ELR (cell line): ENCODE measurements around the gene TMC2.
"Not testable (repeated sequence)": the region's sequence is repeated elsewhere in the genome, so short reads cannot be mapped to it uniquely, and the experiment has no call there.

ENCODE experiments used
- DNase-seq: peaks from one replicate; pipeline ENCODE4 v3.0.0-alpha.2; 2015; ENCODE audit warnings: low read depth

Gene TMC2

GRCh38 chr20:2536560-2536986, at the start of gene TMC2:
TMC2 (plus strand) TSS chr20:2536573; CDS start chr20:2536622, 49 bp downstream.
- DNase-seq: no peak

DNA sequence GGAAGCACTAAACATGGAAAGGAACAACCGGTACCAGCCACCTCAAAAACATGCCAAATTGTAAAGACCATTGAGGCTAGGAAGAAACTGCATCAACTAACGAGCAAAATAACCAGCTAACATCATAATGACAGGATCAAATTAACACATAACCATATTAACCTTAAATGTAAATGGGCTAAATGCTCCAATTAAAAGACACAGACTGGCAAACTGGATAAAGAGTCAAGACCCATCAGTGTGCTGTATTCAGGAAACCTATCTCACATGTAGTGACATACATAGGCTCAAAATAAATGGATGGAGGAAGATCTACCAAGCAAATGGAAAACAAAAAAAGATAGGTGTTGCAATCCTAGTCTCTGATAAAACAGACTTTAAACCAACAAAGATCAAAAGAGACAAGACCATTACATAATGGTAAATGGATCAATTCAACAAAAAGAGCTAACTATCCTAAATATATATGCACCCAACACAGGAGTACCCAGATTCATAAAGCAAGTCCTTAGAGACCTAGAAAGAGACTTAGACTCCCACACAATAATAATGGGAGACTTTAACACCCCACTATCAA, 33.5 kb upstream of the TMC2 start:
- not testable (repeated sequence) for DNase-seq

- not testable (repeated sequence) for DNase-seq
Measured at GRCh38 chr20:2504803-2505202, 31.6 kb upstream of the TMC2 start.

DNA sequence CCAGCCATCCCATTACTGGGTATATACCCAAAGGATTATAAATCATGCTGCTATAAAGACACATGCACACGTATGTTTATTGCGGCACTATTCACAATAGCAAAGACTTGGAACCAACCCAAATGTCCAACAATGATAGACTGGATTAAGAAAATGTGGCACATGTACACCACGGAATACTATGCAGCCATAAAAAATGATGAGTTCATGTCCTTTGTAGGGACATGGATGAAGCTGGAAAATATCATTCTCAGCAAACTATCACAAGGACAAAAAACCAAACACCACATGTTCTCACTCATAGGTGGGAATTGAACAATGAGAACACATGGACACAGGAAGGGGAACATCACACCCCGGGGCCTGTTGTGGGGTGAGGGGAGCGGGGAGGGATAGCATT, 29.9 kb upstream of the TMC2 start:
- DNase-seq: not testable (repeated sequence)

DNA sequence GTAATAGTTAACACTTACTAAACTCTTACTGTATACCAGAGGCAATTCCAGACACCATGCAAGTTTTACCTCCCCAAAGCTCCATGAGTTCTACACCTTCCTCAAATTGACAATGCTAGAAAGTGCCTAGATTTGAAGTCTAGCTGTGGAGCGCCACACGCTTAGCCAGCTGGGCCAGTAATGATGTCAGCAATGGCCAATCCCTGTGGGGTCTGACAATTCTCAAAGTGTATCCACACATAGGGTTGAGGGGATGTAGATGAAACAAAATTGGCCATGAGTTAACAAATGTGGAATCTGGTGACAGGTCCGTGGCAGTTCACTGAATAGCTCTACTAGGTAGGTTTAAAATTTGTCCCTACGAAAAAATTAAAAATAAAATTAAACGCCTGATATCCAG, 28.9 kb upstream of the TMC2 start:
- DNase-seq: no peak

GRCh38 chr20:2507875-2508630, 28.3 kb upstream of the TMC2 start:
- peak; percentile 31 for DNase-seq

DNA sequence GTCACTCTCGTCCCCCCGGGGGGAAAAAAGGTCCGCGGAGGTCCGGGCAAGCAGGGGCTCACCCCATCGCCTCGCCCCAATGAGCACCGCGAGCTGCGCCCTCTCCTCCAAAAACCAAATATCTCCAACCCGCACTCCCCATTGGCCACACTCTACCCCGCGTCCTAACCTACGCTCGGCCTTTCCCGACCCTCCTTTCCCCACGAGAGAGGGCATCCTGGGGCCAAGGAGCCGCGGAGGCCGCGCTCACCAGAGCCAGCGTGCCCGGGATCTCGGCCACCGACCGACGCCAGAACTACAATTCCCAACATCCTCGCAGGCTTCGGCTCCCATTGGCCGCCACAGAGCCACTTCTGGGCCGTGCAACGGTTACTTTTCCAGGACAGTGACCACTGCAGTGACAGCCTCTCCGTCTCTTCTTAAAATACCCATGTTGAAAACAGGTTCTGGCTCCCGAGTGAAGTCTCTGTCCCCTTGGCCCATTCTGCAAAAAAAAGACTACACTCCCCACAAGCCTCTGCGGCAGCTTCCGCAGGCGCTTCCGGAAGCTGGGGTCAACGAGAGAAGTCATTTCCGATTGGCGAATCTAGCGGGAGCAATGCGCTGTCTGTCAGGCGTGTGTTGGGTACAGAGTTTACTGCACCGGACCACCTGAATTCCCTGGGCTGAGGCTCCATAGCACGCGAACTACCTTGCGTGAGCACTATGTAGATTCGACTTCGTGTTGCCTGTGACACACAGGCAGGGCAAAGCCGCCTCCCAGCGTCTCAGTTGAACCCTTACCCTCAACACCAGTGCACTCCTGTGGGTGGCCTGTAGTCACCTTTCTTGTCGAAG, 27.5 kb upstream of the TMC2 start, which contains the start of gene ZNF343:
TSS of gene ZNF343 (minus strand) at position 285 of the 837 bp plus-strand sequence. CDS start 15,020 bp downstream, outside the sequence.
- peak; percentile 86 for DNase-seq

DNA sequence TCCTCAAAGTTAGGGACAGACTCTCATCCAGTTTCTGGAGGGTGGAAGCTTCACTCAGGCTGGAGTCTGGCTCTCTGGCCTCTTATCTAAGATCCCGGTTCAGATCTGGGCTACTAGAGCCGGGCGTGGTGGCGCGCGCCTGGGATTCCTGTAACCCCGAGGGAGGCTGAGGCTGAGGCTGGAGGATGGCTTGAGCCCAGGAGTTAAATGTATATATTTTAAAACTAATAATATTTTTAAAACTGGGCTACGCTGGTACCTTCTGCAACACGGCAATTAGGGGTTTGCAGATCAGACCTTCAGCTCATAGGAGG, 26.9 kb upstream of the TMC2 start:
- DNase-seq: no peak

- DNase-seq: no peak
Measured at GRCh38 chr20:2509794-2510193, 26.6 kb upstream of the TMC2 start.

DNA sequence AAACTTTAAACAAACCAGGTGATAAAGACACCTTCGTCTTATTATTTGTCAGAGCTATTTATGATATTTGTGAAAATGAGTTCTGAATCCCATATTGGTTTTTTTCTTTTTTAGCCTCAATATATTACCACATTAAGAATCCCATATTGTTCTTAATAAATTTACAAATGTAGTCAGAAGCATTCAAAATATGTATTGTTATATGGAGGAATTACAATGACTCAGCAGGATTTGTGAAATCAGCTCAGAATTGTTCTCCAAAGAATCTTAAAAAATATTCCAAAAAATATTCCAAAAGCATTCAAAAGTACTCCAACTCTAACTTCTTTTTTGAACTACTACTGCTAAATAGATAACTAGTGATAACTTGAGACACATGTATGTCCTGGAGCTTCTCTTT, 21.2 kb upstream of the TMC2 start:
- no peak for DNase-seq

- no peak for DNase-seq
Measured at GRCh38 chr20:2516399-2516798, 20.0 kb upstream of the TMC2 start.

DNA sequence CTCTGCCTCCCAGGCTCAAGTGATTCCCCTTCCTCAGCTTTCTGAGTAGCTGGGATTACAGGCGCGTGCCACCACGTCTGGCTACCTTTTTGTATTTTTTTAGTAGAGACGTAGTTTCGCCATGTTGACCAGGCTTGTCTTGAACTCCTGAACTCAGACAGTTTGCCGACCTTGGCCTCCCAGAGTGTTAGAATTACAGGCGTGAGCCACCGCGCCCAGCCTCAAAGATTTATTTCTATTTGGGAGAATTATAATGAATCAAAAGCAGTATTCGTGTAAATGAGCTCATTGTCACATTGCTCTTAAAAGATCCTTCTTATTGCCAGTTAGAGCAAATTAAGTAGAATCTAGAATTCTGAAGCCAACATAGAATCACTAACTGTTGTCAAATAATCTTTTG, 18.3 kb upstream of the TMC2 start:
- no peak for DNase-seq

DNA sequence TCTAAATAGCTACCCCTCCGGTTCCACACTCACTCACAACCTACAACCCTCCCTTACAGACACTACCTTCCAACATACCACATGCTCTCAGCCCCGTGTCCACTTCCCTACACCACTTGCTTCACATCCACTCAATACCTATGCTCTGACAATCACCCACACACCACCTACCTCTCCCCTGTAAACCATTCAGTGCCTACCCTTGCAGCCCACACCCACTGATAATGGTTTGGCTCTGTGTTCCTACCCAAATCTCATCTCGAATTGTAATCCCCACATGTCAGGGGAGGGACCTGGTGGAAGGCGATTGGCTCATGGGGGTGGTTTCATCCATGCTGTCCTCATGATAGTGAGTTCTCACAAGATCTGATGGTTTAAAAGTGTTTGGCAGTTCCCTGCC, 17.8 kb upstream of the TMC2 start:
- DNase-seq: no peak

DNA sequence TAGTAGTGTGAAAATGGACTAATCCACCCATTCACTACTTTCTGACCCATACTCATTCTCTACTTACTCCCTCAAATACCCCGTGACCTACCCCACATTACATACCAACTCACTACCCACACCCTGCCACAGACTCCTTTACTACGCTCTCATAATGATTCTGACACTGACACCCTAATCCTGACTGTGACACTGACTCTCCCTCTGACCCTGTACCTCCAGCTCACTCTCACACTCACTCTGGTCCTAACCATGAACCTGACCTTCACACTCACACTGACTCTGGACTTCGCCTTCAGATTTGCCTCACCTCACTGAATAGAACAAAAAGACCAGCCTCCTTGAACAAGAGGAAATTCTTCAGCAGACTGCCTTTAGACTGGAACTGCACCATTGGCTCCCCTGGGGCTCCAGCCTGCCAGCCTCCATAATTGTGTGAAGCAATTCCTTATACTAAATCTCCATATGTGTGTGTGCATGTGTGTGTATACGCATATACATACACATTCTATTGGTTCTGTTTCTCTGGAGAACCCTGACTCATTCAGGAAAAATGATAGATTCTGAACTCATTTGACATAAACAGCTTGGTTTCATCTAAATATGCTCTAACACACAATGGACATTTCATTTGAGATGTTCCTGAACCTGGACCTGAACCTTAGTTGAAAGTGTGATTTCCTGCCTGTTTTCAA, 17.1 kb upstream of the TMC2 start:
- DNase-seq: peak; percentile 66

- no peak for DNase-seq
Measured at GRCh38 chr20:2520617-2521016, 15.8 kb upstream of the TMC2 start.

DNA sequence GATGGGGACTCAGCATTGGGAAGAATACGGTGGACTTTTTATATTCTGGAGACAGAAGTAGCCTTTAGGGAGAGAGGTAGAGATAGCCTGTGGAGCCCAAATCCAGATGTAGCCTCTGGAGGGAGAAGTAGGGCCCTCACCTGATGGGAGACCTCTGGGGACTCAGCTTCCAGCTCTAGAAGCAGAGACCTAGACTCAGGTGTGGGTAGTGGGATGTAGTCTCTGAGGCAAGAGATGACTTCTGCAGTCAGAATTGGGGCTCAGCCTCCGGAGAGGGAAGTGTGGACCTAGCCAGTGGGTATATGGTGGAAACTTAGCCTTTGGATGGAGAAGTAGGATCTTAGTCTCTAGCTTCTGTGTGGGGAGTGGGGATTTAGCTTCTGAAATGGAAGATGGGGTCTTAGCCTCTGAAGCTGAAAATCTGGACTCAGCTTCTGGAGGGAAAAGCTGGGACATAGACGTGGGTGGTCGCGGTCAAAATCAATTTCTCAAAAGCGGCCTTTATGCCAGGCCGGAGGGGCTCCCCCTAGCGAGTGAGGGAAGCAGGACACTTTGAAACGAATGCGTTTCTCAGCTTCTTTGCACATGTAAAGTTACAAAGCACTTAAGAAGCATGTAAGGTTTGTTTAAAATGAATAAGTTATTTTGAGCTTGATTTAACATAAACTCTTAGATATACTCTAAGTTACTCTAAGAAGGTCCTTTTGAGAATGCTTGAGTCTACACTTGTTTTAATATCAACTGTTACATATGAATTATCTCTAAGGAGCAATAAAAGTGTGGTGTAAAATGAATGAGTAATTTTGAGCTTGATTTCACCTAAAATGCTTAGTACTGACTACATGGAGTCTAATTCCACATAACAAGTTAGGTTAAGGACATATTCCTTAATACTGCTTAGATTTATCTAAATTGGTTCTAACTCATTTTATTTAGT, 14.7 kb upstream of the TMC2 start:
- peak; percentile 44 for DNase-seq

GRCh38 chr20:2522826-2523429, 13.4 kb upstream of the TMC2 start:
- DNase-seq: not testable (repeated sequence)

GRCh38 chr20:2523919-2524708, 12.3 kb upstream of the TMC2 start:
- DNase-seq: peak; percentile 78

DNA sequence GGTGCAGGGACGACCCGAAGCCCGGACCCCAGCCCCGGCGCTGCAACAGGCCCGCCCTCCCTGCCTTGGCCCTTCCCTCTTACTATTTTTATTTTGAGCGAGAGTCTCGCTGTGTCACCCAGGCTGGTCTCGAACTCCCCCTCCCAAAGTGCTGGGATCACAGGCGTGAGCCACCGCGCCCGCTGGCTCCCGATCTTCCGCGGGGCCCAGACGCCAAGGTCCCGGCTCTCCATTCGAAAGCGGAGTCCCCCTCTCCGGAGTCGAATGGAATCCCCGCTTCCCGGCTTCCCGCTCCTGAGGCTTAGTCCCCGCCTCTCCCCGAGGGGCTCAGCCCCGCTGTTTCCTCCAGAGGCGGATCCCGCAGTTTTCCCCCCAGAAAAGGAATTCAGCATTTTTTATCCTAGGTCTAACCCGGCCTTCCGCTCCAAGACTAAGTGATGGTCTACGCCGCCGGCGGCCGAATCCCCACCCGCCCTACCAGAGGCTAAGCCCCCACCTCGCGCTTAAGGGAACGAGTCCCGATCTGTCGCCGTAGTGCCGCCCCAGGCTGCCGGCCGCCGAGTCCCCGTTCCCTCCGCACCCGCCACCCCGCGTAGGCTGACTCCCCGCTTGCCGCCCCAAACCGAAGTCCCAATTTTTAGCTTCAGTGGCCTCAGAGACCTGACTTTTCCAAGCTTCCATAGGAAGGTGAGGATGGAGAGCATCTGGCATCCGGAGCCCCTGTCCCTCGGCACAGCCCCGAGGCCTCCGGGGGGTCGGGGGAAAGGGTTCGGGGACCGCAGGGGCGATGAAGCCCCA, 11.5 kb upstream of the TMC2 start:
- peak; percentile 77 for DNase-seq
